CD14-positive monocyte (primary cell): ENCODE measurements around the gene KIAA1614. TPM values are rescaled to one million over a fixed set of nuclear protein-coding genes. Genes with fewer than 3 reads are reported as not detected.

Experiments used
- DNase-seq, 3 donors: peaks; one replicate each; pipeline ENCODE4 v3.0.0-alpha.2; 2011 to 2022
- H2AFZ ChIP-seq: 2 replicates; pipeline ENCODE4 v1.6.0; 2012; ENCODE audit warnings: mild to moderate bottlenecking, low read depth, low read length, inconsistent platforms; ENCODE audit not compliant: insufficient read depth, poor library complexity, severe bottlenecking
- H3K27ac ChIP-seq, 2 donors: 1 replicate in 1 of 2; 2 replicates in 1 of 2; pipeline ENCODE4 v1.5.1; 2012 to 2013; ENCODE audit warnings: low read length in 2 of 2, control low read depth in 1 of 2, inconsistent platforms in 1 of 2, low read depth in 1 of 2, mild to moderate bottlenecking in 1 of 2
- H3K27me3 ChIP-seq, 2 donors: one replicate each; pipeline versions ENCODE4 v1.6.0 to v1.6.1; 2011 to 2013; ENCODE audit warnings: low read length in 2 of 2; ENCODE audit not compliant: control insufficient read depth in 2 of 2, insufficient read depth in 2 of 2
- H3K36me3 ChIP-seq, 2 donors: replicated peaks in 1 of 2; 1 replicate in 1 of 2; 2 replicates in 1 of 2; pipeline versions ENCODE4 v1.5.1 to v1.6.1; 2012 to 2013; ENCODE audit warnings: low read length in 2 of 2, control low read depth in 1 of 2, inconsistent platforms in 1 of 2, mild to moderate bottlenecking in 1 of 2; ENCODE audit not compliant: insufficient read depth in 2 of 2, control insufficient read depth in 1 of 2
- H3K4me1 ChIP-seq, 2 donors: 1 replicate in 1 of 2; 2 replicates in 1 of 2; pipeline versions ENCODE4 v1.5.1 to v1.6.1; 2012 to 2013; ENCODE audit warnings: low read length in 2 of 2, control low read depth in 1 of 2, inconsistent platforms in 1 of 2, mild to moderate bottlenecking in 1 of 2, moderate library complexity in 1 of 2; ENCODE audit not compliant: insufficient read depth in 2 of 2, control insufficient read depth in 1 of 2
- H3K4me2 ChIP-seq: replicated peaks from 2 replicates; pipeline ENCODE3; 2012; ENCODE audit warnings: low read length, moderate library complexity, mild to moderate bottlenecking; ENCODE audit not compliant: poor library complexity, severe bottlenecking; ENCODE audit errors: extremely low read depth
- H3K4me3 ChIP-seq, 3 experiments: fragments of 200-600 bp in 1 of 3; sonication (generic) in 1 of 3; replicated peaks in 1 of 3; 1 replicate in 2 of 3; 2 replicates in 1 of 3; pipeline ENCODE4 v1.5.1; 2011 to 2013; ENCODE audit warnings: low read length in 3 of 3, mild to moderate bottlenecking in 3 of 3, control low read depth in 2 of 3, low read depth in 2 of 3, inconsistent platforms in 1 of 3, moderate library complexity in 1 of 3
- H3K79me2 ChIP-seq: 2 replicates; pipeline ENCODE4 v1.6.0; 2012; ENCODE audit warnings: mild to moderate bottlenecking, control low read depth, inconsistent platforms, low read length, moderate library complexity; ENCODE audit not compliant: insufficient read depth
- H3K9ac ChIP-seq: 2 replicates; pipeline ENCODE4 v1.6.0; 2017; ENCODE audit warnings: low read length, mild to moderate bottlenecking; ENCODE audit not compliant: insufficient read depth, poor library complexity, severe bottlenecking
- H3K9me3 ChIP-seq, 2 donors: replicated peaks in 1 of 2; 1 replicate in 1 of 2; 2 replicates in 1 of 2; pipeline versions ENCODE4 v1.5.1 to v1.6.1; 2012 to 2013; ENCODE audit warnings: low read length in 2 of 2, control low read depth in 1 of 2; ENCODE audit not compliant: control insufficient read depth in 1 of 2, insufficient read depth in 1 of 2
- H4K20me1 ChIP-seq: 2 replicates; pipeline ENCODE4 v1.6.0; 2012; ENCODE audit warnings: mild to moderate bottlenecking, low read length, control low read depth, moderate library complexity; ENCODE audit not compliant: insufficient read depth
- H3K27ac Mint-ChIP-seq, 7 donors: one replicate each; pipeline ENCODE4 v1.8.0; 2020; ENCODE audit warnings: mild to moderate bottlenecking in 7 of 7, mixed read lengths in 7 of 7, moderate library complexity in 6 of 7, inconsistent platforms in 2 of 7
- H3K27me3 Mint-ChIP-seq, 3 donors: one replicate each; pipeline ENCODE4 v1.8.0; 2021 to 2022; ENCODE audit warnings: low read depth in 3 of 3, mild to moderate bottlenecking in 3 of 3, mixed read lengths in 3 of 3, moderate library complexity in 3 of 3, inconsistent platforms in 1 of 3
- H3K36me3 Mint-ChIP-seq, 2 donors: one replicate each; pipeline ENCODE4 v1.8.0; 2020; ENCODE audit warnings: mixed read lengths in 2 of 2, inconsistent platforms in 1 of 2, mild to moderate bottlenecking in 1 of 2
- H3K4me1 Mint-ChIP-seq: one replicate; pipeline ENCODE4 v1.8.0; 2020; ENCODE audit warnings: mild to moderate bottlenecking, mixed read lengths
- H3K4me3 Mint-ChIP-seq, 2 donors: one replicate each; pipeline ENCODE4 v1.8.0; 2020; ENCODE audit warnings: mild to moderate bottlenecking in 2 of 2, mixed read lengths in 2 of 2, moderate library complexity in 1 of 2
- H3K9me3 Mint-ChIP-seq, 7 donors: one replicate each; pipeline ENCODE4 v1.8.0; 2020 to 2022; ENCODE audit warnings: mixed read lengths in 7 of 7, mild to moderate bottlenecking in 6 of 7, moderate library complexity in 6 of 7, inconsistent platforms in 2 of 7
- WGBS: methylation state at CpG from one replicate; pipeline ENCODE4 v1.1.5; 2013; ENCODE audit warnings: missing lambda C conversion rate; ENCODE audit not compliant: insufficient coverage; 5-methylcytosine and 5-hydroxymethylcytosine counted together
- intact Hi-C, 2 donors: fragments of 100-400 bp; cut with micrococcal nuclease; formaldehyde crosslinking; loops; one replicate each; pipeline versions ENCODE4 v1.15.0 to v1.15.1; 2023
- polyA plus RNA-seq, 3 donors: library from polyadenylated mRNA; depleted of rRNA in 1 of 3; unstranded in 2 of 3; stranded (reverse) in 1 of 3; fragments of 300-500 nt in 2 of 3; fragments of >200 nt in 1 of 3; fragmentation: Illumina TruSeq in 2 of 3; gene quantifications; 1 replicate in 2 of 3; 2 replicates in 1 of 3; pipeline ENCODE4 v1.2.3, GENCODE V29; 2012 to 2021
- TF ChIP-seq, protein P1 (sequence below): fragments of 200-600 bp; IDR thresholded peaks from one replicate; pipeline ENCODE4 v1.8.0; 2022; ENCODE audit warnings: antibody characterized with exemption, mild to moderate bottlenecking

Gene KIAA1614
- polyA plus RNA-seq, 3 donors, result 0.08 TPM; not detected in 2

DNA sequence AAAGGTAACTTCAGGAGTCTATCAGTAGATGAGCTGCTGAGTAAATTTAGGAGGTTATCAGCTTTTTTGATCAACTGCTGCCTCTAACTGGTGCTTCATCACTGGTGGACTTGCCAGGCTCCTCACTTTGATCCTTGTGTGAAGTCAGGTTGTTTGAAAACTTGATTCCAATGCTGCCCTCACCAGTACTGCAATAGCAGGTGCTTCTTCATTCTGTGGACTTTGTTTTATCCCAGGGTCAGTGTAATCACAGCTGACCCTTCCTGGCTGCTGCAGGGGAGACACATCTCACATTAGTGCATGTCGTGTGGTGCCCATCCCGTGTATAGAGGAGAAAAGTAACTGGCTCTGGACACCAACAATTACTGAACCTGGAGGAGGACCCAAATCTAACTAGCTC, 20.0 kb upstream of the KIAA1614 start:
- no peaks in the 10 kb centered on the region for H3K4me1 ChIP-seq
- H3K27ac ChIP-seq, result no peak overlapping the region
- H3K9me3 ChIP-seq, result no peaks in the 10 kb centered on the region
- Mint-ChIP-seq H3K27me3 (peaks cover 0 to 4% (median 2%) of the 10 kb centered on the region in 3 donors), H3K4me3 (no peak overlapping the region), H3K27ac (no peak overlapping the region), H3K4me1 (peaks cover 15% of the 10 kb centered on the region), H3K9me3 (peaks cover 0 to 4% (median 0%) of the 10 kb centered on the region in 7 donors), H3K36me3 (peaks cover 3 to 5% of the 10 kb centered on the region in 2 donors)
- no peaks in the 10 kb centered on the region for H3K36me3 ChIP-seq
- no peaks in the 10 kb centered on the region for H3K79me2 ChIP-seq
- intact Hi-C loops, result no loop called here
- TF ChIP-seq, protein P1, sequence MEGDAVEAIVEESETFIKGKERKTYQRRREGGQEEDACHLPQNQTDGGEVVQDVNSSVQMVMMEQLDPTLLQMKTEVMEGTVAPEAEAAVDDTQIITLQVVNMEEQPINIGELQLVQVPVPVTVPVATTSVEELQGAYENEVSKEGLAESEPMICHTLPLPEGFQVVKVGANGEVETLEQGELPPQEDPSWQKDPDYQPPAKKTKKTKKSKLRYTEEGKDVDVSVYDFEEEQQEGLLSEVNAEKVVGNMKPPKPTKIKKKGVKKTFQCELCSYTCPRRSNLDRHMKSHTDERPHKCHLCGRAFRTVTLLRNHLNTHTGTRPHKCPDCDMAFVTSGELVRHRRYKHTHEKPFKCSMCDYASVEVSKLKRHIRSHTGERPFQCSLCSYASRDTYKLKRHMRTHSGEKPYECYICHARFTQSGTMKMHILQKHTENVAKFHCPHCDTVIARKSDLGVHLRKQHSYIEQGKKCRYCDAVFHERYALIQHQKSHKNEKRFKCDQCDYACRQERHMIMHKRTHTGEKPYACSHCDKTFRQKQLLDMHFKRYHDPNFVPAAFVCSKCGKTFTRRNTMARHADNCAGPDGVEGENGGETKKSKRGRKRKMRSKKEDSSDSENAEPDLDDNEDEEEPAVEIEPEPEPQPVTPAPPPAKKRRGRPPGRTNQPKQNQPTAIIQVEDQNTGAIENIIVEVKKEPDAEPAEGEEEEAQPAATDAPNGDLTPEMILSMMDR, result no peak
- WGBS, result no CpG with 5 or more reads among the region's 2 CpGs
- no peaks in the 10 kb centered on the region for H3K27me3 ChIP-seq
- H3K9ac ChIP-seq, result no peak overlapping the region
- H3K4me2 ChIP-seq, result no peak overlapping the region
- H4K20me1 ChIP-seq, result no peaks in the 10 kb centered on the region
- H3K4me3 ChIP-seq, result no peak overlapping the region
- DNase-seq, result no peak
- no peak overlapping the region for H2AFZ ChIP-seq

DNA sequence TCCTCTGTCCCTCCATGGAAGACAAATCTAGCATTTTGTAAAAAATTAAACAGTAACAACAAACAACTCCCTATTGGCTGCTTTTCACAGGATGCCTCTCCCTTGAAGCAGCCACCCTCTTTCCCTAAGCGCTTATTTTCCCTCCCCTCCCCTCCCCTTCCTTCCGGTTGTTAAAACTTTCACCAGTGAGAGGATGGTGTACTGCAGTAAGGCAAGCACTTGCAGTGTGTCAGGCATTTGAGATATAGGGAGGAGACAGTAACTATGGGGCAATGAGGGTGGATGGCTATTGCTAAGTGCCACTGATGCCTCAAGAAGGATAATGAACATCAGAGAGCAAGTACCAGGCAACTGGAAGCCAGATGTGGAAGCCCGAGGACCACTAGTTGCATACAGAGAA, 19.1 kb upstream of the KIAA1614 start:
- no peaks in the 10 kb centered on the region for H3K36me3 ChIP-seq
- peaks cover 1 to 5% of the 10 kb centered on the region in 2 donors for H3K36me3 Mint-ChIP-seq
- H3K27me3 ChIP-seq, result no peaks in the 10 kb centered on the region
- H3K27ac Mint-ChIP-seq, result no peak overlapping the region
- H2AFZ ChIP-seq, result no peak overlapping the region
- peaks cover 0 to 4% (median 3%) of the 10 kb centered on the region in 3 donors for H3K27me3 Mint-ChIP-seq
- no peaks in the 10 kb centered on the region for H3K4me1 ChIP-seq
- H3K4me3 ChIP-seq, result no peak overlapping the region
- no peaks in the 10 kb centered on the region for H3K79me2 ChIP-seq
- no peaks in the 10 kb centered on the region for H3K9me3 ChIP-seq
- no peak overlapping the region for H3K4me2 ChIP-seq
- WGBS, result 60% methylated on average over 1 of the region's 3 CpGs
- intact Hi-C loops, result no loop called here
- peak overlapping the region in 1 of 2 donors; percentile 16 for H3K4me3 Mint-ChIP-seq
- H4K20me1 ChIP-seq, result no peaks in the 10 kb centered on the region
- H3K9me3 Mint-ChIP-seq, result peaks cover 0 to 6% (median 0%) of the 10 kb centered on the region in 7 donors
- DNase-seq, result no peak
- TF ChIP-seq, protein P1, result no peak
- H3K9ac ChIP-seq, result no peak overlapping the region
- peaks cover 14% of the 10 kb centered on the region for H3K4me1 Mint-ChIP-seq
- no peak overlapping the region for H3K27ac ChIP-seq
